Thyroid gland (tissue), 4 donors: ENCODE results near the gene HOXA7.

Experiments
- POLR2A ChIP-seq, 2 donors: fragments of 450-650 bp; IDR thresholded peaks; one replicate each; pipeline ENCODE4 v1.6.1; 2017; ENCODE audit warnings: antibody characterized with exemption in 2 of 2, mild to moderate bottlenecking in 2 of 2, moderate library complexity in 1 of 2
- TF ChIP-seq, protein P1 (sequence below), 6 experiments: fragments of 200-600 bp in 3 of 6; fragments of 450-650 bp in 3 of 6; sonication (generic) in 3 of 6; IDR thresholded peaks; one replicate each; pipeline ENCODE4 v1.5.1; 2016 to 2019; ENCODE audit warnings: antibody characterized with exemption in 6 of 6, mild to moderate bottlenecking in 2 of 6, inconsistent platforms in 1 of 6, moderate library complexity in 1 of 6

DNA sequence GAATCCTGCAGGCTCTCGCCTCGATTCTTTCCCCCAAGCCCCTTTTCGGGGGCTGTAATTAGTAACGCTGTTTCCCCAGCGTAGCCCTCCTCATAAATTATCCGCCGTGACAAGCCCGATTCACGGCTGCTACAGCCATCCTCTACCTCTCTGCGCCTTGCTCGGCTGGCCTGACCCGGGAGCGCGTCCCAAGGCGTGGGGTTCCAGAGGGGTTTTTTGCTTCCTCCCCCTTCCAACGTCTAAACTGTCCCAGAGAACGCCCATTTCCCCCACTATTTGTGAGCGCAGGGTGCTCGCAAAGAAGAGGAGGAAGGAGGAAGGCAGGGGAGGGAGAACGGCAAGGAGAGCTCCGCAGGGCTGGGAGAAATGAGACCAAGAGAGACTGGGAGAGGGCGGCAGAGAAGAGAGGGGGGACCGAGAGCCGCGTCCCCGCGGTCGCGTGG, 13.9 kb downstream of the HOXA7 start:
- TF ChIP-seq, protein P1, sequence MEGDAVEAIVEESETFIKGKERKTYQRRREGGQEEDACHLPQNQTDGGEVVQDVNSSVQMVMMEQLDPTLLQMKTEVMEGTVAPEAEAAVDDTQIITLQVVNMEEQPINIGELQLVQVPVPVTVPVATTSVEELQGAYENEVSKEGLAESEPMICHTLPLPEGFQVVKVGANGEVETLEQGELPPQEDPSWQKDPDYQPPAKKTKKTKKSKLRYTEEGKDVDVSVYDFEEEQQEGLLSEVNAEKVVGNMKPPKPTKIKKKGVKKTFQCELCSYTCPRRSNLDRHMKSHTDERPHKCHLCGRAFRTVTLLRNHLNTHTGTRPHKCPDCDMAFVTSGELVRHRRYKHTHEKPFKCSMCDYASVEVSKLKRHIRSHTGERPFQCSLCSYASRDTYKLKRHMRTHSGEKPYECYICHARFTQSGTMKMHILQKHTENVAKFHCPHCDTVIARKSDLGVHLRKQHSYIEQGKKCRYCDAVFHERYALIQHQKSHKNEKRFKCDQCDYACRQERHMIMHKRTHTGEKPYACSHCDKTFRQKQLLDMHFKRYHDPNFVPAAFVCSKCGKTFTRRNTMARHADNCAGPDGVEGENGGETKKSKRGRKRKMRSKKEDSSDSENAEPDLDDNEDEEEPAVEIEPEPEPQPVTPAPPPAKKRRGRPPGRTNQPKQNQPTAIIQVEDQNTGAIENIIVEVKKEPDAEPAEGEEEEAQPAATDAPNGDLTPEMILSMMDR (IDR thresholded peaks at IDR 0.05) = no peak
- TF ChIP-seq POLR2A (IDR thresholded peaks at IDR 0.05) = no peak
